GM19023 (cell line): ENCODE results near the gene AFF4.
A peak's percentile ranks its signal among the peaks of the same experiment; 100 is the strongest.

Experiments
- ATAC-seq: cut with Tn5 transposase; IDR thresholded peaks from one replicate; pipeline ENCODE4 v1.9.1; 2021; ENCODE audit warnings: mild to moderate bottlenecking, moderate library complexity; ENCODE audit not compliant: unreplicated experiment

AFF4 gene

GRCh38 chr5:132830436-132831094, 132.9 kb downstream of the AFF4 start, which contains the start of gene SHROOM1:
Gene SHROOM1, minus strand, starts transcription at chr5:132830647. Its CDS starts 4,507 bp downstream, at chr5:132826140.
- peak; percentile 72 for ATAC-seq

DNA sequence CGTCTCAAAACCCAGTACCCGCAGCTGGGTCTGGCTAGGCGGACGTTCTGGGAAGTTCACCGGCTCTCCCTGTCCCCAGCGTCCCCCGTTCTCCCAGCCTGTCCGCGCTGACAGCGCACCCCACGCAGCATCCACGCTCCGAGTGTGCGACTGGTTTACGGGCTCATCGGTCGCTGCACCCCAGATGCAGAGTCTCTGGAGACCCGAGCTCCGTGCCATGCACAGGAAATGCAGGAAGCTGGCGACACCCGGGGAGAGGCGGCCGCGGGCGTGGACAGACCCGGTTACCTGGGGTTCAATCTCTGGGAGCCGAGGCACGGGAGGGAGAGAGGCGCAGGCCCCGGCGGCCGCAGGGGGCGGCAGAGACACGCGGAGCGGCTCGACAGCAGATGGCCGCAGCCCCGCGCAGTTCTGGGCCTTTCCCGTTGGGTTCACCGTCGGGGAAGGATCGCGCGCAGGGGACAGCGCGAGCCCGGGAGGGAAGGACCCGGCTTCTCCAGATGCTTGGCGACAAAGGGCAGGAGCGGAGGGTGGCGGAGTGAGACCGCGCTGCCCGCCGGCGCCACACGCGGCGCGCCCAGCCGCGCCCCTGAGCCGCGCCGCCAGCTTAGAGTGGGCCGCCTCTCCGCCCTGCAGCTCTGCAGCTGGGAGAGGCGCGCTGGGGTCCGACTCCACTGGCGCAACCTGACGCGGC, 133.5 kb downstream of the AFF4 start:
- peak; percentile 81 for ATAC-seq

- no peak for ATAC-seq
Measured at GRCh38 chr5:132828846-132829494, 134.5 kb downstream of the AFF4 start.

DNA sequence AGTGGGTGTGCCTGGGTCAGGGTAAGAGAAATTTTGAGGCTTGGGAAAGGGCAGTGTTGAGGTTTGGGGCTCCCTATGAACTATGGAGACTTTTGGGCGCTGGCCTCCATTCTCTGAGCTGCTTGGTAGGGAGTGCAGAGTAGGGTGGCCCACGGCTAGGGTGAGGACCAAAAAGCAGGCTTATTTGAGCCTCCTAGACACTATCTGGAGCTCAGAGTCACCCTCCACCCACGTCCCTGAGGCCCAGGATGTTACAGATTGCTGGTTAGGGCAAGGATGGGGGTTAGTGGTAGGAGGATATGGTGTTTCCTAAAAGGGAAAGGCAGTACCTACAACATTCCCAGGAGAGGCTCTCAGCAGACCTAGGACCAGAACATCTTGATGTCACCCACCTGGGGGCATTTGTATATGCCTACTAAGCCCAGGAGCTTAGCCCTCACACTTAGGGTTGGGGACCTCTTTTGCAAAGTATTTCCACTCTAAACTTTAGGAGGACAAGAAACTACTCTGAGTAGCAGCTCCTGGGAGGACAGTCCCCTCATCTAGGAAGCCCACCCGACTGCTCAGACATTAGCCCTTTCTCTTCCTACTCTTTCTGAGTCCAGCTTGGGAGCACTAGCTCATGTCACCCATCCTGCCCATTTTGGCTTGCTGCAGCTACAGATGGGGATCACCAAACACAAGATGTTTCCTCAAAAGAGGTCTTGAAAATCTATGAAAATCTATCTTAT, 135.3 kb downstream of the AFF4 start:
- ATAC-seq = no peak

DNA sequence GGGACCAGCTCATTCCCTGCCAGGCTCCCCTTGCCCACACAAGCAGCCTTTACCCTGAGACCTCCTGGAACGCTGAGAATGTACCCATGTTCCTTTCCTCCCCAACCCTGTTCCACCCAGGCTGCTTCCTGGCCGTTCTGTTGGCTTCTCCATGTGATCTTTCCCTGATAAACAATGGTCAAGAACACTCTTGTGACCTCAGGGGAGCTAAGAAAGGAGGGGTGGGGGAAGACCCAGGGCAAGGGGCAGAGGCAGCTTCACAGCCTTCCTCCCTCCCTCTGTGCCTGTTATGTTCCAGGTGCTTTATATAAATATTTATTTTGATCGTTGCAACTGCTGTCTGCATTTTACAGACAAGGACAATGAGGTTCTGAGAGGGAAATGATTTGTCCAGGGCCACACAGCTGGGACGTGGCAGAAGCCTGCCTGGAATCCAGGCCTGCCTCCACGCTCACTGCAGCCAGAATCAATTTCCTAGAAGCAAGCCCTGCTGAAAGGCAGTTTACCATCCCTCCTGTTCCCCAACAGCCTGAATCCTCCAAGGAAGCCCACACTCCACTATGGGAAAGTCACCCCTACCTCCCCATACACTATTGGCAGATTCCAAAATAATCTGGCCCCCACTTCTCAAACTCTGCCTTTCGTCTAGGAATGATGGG, 136.9 kb downstream of the AFF4 start:
- ATAC-seq = no peak

DNA sequence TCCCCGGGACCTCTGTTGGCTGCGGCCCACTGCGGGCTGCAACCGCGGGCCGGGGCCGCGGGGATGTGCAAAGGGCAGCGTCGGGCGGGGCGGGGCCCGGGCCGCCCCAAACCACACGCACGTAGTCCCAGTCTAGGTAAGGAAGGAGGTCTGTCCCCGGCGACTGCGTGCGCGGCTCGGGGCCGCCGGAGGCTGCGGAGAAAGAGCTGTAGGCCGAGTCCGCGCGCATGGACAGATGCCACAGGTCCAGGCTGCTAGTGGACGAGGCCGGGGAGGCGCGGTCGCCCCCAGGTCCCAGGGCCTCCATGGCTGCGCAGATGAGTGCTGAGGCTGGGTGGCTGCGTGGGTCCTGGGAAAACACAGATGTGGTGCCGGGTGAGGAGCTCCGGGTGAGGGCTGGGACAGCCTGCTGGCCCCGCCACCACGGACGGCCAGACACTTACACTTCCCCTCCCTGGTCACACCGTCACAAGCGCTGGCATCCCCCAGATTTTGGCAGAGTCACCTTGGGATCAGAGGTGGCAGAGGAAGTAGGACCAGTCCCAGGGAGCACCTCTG, 137.5 kb downstream of the AFF4 start:
- ATAC-seq = no peak
